A549 treated with Mapracorat at 1 μM for 4 hours (cell line): ENCODE data around the gene NHLRC2. TPM values are rescaled to one million over a fixed set of nuclear protein-coding genes. Genes with fewer than 3 reads are reported as not detected.

Experiments used
- total RNA-seq: library from RNA; stranded (reverse); fragments of 200-300 nt; extraction: Qiagen RNA extraction; gene quantifications from 5 replicates; pipeline ENCODE4 v1.2.3, GENCODE V29; 2022

NHLRC2 gene, protein sequence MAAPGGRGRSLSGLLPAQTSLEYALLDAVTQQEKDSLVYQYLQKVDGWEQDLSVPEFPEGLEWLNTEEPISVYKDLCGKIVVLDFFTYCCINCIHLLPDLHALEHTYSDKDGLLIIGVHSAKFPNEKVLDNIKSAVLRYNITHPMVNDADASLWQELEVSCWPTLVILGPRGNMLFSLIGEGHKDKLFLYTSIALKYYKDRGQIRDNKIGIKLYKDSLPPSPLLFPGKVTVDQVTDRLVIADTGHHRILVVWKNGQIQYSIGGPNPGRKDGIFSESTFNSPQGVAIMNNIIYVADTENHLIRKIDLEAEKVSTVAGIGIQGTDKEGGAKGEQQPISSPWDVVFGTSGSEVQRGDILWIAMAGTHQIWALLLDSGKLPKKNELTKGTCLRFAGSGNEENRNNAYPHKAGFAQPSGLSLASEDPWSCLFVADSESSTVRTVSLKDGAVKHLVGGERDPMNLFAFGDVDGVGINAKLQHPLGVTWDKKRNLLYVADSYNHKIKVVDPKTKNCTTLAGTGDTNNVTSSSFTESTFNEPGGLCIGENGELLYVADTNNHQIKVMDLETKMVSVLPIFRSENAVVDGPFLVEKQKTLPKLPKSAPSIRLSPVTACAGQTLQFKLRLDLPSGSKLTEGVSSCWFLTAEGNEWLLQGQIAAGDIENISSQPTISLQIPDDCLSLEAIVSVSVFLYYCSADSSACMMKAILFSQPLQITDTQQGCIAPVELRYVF
- total RNA-seq: 5.1 to 8.0 TPM (median 7.0 TPM) in 5 replicates

DNA sequence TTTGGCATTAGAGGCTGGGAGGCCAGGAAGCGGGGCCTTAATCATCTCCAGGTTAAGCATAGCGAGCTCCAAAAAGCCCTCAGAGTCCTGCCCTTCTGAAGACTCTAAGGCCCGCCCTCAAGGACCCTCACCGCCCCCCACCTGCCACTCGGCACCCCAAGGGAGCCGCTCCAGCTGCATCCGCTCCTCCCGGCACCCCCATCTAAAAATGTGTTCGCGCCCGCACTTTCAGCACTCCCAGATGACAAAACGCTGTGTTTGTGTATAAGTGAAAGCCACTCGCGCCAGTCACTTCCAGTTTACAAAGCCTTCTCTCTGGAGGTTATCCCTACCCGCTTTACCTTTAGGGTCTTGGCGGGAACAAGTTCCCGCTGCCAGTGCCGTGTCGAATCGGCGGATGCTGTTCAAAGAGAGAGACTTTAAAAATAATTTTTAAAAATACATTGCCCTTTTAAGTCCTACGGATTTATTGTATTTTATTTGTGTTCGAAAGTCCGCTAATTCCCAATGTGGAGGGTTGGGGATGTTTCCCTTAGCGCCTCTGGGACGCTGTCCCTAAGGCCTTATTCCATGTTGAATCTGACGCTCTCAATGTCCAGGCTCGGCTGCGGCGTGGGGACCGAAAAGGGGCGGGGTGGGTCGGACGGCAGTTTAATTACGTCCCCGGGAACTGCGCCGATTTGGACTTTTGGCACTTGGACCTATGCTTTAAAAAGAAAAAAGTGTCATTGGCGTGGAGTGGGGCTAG, at the start of gene NHLRC2, which contains the start of gene DCLRE1A:
TSS of gene NHLRC2 (plus strand) at position 649 of the 748 bp plus-strand sequence. CDS start 212 bp downstream, outside the sequence.
TSS of gene DCLRE1A (minus strand) at position 70 of the 748 bp plus-strand sequence. CDS start 900 bp downstream, outside the sequence.

Other genes with a start within 250 kb of the NHLRC2 start
- not detected in 5 replicates for gene NRAP, start 190.6 kb upstream of the NHLRC2 start, total RNA-seq
- gene CASP7, start 174.7 kb upstream of the NHLRC2 start, total RNA-seq: 26.6 to 33.8 TPM (median 29.3 TPM) in 5 replicates
- gene PLEKHS1, start 103.0 kb upstream of the NHLRC2 start, total RNA-seq: 0.04 to 0.06 TPM (median 0.05 TPM) in 3 of 5 replicates, not detected in the others
- gene DCLRE1A, start 579 bp upstream of the NHLRC2 start, total RNA-seq: 8.6 to 10.2 TPM (median 9.6 TPM) in 5 replicates
- gene ADRB1, start 189.2 kb downstream of the NHLRC2 start, total RNA-seq: 0.75 to 1.4 TPM (median 1.2 TPM) in 5 replicates